ENCODE results near the gene NDP. TPM values are rescaled to one million over a fixed set of nuclear protein-coding genes. Genes with fewer than 3 reads are reported as not detected.

NDP gene
- total and polyA plus RNA-seq, 7 experiments from 2014 or later = not detected

DNA sequence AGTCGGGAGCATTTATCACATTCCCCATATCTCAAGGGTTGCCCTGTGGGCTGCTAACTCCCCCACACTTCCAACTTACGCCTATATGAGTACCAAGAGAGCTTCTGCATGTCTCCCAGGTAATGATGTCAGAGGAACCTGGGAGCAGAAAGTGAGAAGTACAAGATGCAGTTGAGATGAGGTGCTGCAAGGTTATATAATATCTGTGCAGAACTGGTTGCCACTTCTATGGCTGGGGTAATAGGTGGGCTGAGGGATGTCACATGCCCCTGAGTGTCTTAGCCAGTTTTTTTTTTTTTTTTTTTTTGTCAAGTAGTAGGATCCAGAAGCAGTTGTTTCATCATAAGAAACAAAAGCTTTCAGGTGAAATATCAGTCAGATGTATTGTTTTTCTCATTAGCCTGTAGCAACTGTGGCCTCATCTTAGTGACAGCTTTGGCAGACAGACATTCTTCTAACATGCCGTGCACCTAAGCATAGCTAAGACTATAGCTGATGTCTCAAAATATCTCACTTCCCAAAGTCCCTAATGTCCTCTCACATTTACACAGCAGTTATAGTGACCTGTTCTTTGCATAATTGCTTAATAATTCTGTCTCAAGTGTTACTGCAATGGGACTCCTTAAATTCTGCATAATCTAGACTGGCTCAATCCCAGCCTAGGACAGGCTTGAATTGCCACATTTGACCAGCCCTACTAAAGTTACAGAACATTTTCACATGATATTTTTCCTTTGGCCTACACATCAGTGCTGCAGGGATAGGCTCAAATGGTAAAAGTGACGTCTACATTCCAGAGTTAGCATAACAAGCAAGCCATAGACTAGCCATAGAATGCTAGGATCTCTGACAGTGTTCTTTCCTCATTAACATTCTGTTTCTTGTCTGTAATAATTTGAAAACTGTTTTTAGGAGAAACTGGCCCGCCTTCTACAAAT lies 73.0 kb downstream of the NDP start:
- CTCF ChIA-PET = no interaction called here
- H3K27ac Mint-ChIP-seq = no peak overlapping the region

More for the DNA sequence above, 73.0 kb downstream of the NDP start:
- no peaks in the 10 kb centered on the region for H3K27me3 ChIP-seq (ENCODE audit: control insufficient read depth in 2 of 2, insufficient read depth in 2 of 2, low read length in 2 of 2)
- DNase-seq (no peak), ATAC-seq (no peak)
- H3K4me3 Mint-ChIP-seq = no peak overlapping the region
- no peaks in the 10 kb centered on the region for H3K9me3 Mint-ChIP-seq
- POLR2A ChIA-PET = no interaction called here
- no peaks in the 10 kb centered on the region for H3K36me3 ChIP-seq (ENCODE audit: control insufficient read depth in 2 of 3, insufficient read depth in 3 of 3, low read length in 3 of 3)
- H3K9me3 ChIP-seq (ENCODE audit: control insufficient read depth in 2 of 3, low read length in 3 of 3) = no peaks in the 10 kb centered on the region
- no peaks in the 10 kb centered on the region for H3K4me1 Mint-ChIP-seq
- no peaks in the 10 kb centered on the region for H3K27me3 Mint-ChIP-seq
- H3K4me3 ChIP-seq (ENCODE audit: low read length) = no peak overlapping the region
- intact Hi-C loops (cut with micrococcal nuclease) = no loop called here
- H3K27ac ChIP-seq (ENCODE audit: low read depth, low read length) = no peak overlapping the region
- no peaks in the 10 kb centered on the region for H3K36me3 Mint-ChIP-seq
- no peaks in the 10 kb centered on the region for H3K4me1 ChIP-seq (ENCODE audit: control insufficient read depth in 2 of 2, insufficient read depth in 2 of 2, low read length in 2 of 2)

Other genes starting within 250 kb of the NDP start
- not detected for gene MAOB, start 90.9 kb downstream of the NDP start, total RNA-seq
- gene MAOB, start 90.9 kb downstream of the NDP start, polyA plus RNA-seq = not detected

Measured in naive thymus-derived CD4-positive, alpha-beta T cell (primary cell).